Keratinocyte (primary cell): Measurements from ENCODE around the gene SSX2IP. TPM values are rescaled to one million over a fixed set of nuclear protein-coding genes. Genes with fewer than 3 reads are reported as not detected.
A peak's percentile ranks its signal among the peaks of the same experiment; 100 is the strongest.
"Not testable (repeated sequence)": the region's sequence is repeated elsewhere in the genome, so short reads cannot be mapped to it uniquely, and the experiment has no call there.

ENCODE experiments used
- DNase-seq: peaks from one replicate; pipeline ENCODE4 v3.0.0-alpha.2; 2011; ENCODE audit warnings: low read depth, missing footprints, low spot score
- FAIRE-seq: peaks from 2 replicates; lab custom pipeline; 2011; peaks lifted over from hg19 to GRCh38; lab: Jason Lieb, UNC
- H2AFZ ChIP-seq: 2 replicates; pipeline ENCODE4 v1.6.0; 2012; ENCODE audit warnings: low read length, control low read depth, inconsistent platforms; ENCODE audit not compliant: control insufficient read depth
- H3K27ac ChIP-seq: 2 replicates; pipeline ENCODE4 v1.5.1; 2011; ENCODE audit warnings: low read length; ENCODE audit not compliant: control insufficient read depth, insufficient read depth
- H3K27me3 ChIP-seq: 3 replicates; pipeline ENCODE4 v1.6.0; 2011; ENCODE audit warnings: low read length; ENCODE audit not compliant: control insufficient read depth, insufficient read depth; ENCODE audit errors: extremely low read depth
- H3K36me3 ChIP-seq, 2 experiments: 2 replicates in 1 of 2; 3 replicates in 1 of 2; pipeline ENCODE4 v1.5.1; 2011; ENCODE audit warnings: low read length in 2 of 2, mild to moderate bottlenecking in 1 of 2; ENCODE audit not compliant: control insufficient read depth in 2 of 2, insufficient read depth in 2 of 2; ENCODE audit errors: extremely low read depth in 1 of 2
- H3K4me1 ChIP-seq: 3 replicates; pipeline ENCODE4 v1.5.1; 2011; ENCODE audit warnings: low read length; ENCODE audit not compliant: control insufficient read depth, insufficient read depth; ENCODE audit errors: extremely low read depth
- H3K4me2 ChIP-seq: 3 replicates; pipeline ENCODE4 v1.6.0; 2011; ENCODE audit warnings: low read depth, low read length; ENCODE audit not compliant: control insufficient read depth, insufficient read depth; ENCODE audit errors: extremely low read depth
- H3K4me3 ChIP-seq, 3 experiments: fragments of 200-600 bp in 1 of 3; sonication (generic) in 1 of 3; 2 replicates in 2 of 3; 3 replicates in 1 of 3; pipeline ENCODE4 v1.5.1; 2011 to 2016; ENCODE audit warnings: low read length in 3 of 3, mild to moderate bottlenecking in 3 of 3, control low read depth in 2 of 3, inconsistent platforms in 1 of 3, low read depth in 1 of 3, mixed read lengths in 1 of 3, mixed run types in 1 of 3, moderate library complexity in 1 of 3; ENCODE audit not compliant: control insufficient read depth in 2 of 3, insufficient read depth in 2 of 3; ENCODE audit errors: extremely low read depth in 1 of 3
- H3K79me2 ChIP-seq: 2 replicates; pipeline ENCODE4 v1.6.0; 2012; ENCODE audit warnings: low read length; ENCODE audit not compliant: control insufficient read depth, insufficient read depth
- H3K9ac ChIP-seq: 3 replicates; pipeline ENCODE4 v1.6.0; 2011; ENCODE audit warnings: low read length; ENCODE audit not compliant: control insufficient read depth, insufficient read depth; ENCODE audit errors: extremely low read depth
- H3K9me1 ChIP-seq: 3 replicates; pipeline ENCODE4 v1.6.0; 2011; ENCODE audit warnings: low read length; ENCODE audit not compliant: control insufficient read depth, insufficient read depth; ENCODE audit errors: extremely low read depth
- H3K9me3 ChIP-seq: 2 replicates; pipeline ENCODE4 v1.5.1; 2012; ENCODE audit warnings: low read depth, low read length; ENCODE audit not compliant: control insufficient read depth
- H4K20me1 ChIP-seq: 3 replicates; pipeline ENCODE4 v1.6.0; 2011; ENCODE audit warnings: low read length; ENCODE audit not compliant: control insufficient read depth, insufficient read depth; ENCODE audit errors: extremely low read depth
- CTCF ChIP-seq, 3 experiments: IDR thresholded peaks in 1 of 3; conservative IDR thresholded peaks in 1 of 3; optimal IDR thresholded peaks in 1 of 3; 2 replicates in 2 of 3; 3 replicates in 1 of 3; pipeline versions ENCODE3 to v1.5.1; 2011; ENCODE audit warnings: low read length in 3 of 3, mild to moderate bottlenecking in 3 of 3, moderate library complexity in 2 of 3, control low read depth in 1 of 3, inconsistent platforms in 1 of 3; ENCODE audit not compliant: insufficient read depth in 2 of 3; ENCODE audit errors: extremely low read depth in 1 of 3
- EZH2 ChIP-seq: IDR thresholded peaks from one replicate; pipeline ENCODE4 v1.6.1; 2012; ENCODE audit warnings: inconsistent platforms, mild to moderate bottlenecking, low read length, moderate library complexity
- dilution Hi-C: fragments of 300-500 bp; cut with MboI; formaldehyde crosslinking; loops from one replicate; pipeline ENCODE4 v1.7.0; 2020; ENCODE audit warnings: low sequenced_read_pairs; ENCODE audit not compliant: extremely low pct_ligation_motif_present
- polyA plus RNA-seq, 5 experiments: library from polyadenylated mRNA; depleted of rRNA in 3 of 5; stranded (reverse) in 3 of 5; stranded (forward) in 1 of 5; unstranded in 1 of 5; fragments of >200 nt; gene quantifications; 1 replicate in 1 of 5; 2 replicates in 3 of 5; 3 replicates in 1 of 5; pipeline versions ENCODE4 v1.2.1 to v1.2.3, GENCODE V29; 2011 to 2012; ENCODE audit warnings: missing spikeins in 2 of 5, low read depth in 1 of 5, low replicate concordance in 1 of 5

Gene SSX2IP
- polyA plus RNA-seq, 1 donor (not counting 4 experiments of a cell fraction or from before 2014, with no cell fraction given): 13.0 TPM

- Histone ChIP-seq H3K4me1 (peaks cover 13% of the 10 kb centered on the region), H3K4me2 (no peak overlapping the region), H3K9me1 (no peaks in the 10 kb centered on the region), H3K9me3 (no peaks in the 10 kb centered on the region), H3K27me3 (no peaks in the 10 kb centered on the region), H3K4me3 (no peak overlapping the region), H2AFZ (no peak overlapping the region), H4K20me1 (no peaks in the 10 kb centered on the region), H3K79me2 (no peaks in the 10 kb centered on the region), H3K27ac (no peak overlapping the region), H3K9ac (no peak overlapping the region), H3K36me3 (no peaks in the 10 kb centered on the region)
- no peak for FAIRE-seq
- dilution Hi-C loops: no loop called here
- TF ChIP-seq EZH2: no peak
- no peak for TF ChIP-seq CTCF (optimal IDR thresholded peaks at IDR 0.05 in 1 of 3, IDR thresholded peaks at IDR 0.05 in 1 of 3, conservative IDR thresholded peaks at IDR 0.05 in 1 of 3; ENCODE audit: extremely low read depth in 1 of 3, insufficient read depth in 2 of 3, low read length in 3 of 3)
- DNase-seq: no peak
These were observed 32.5 kb upstream of the SSX2IP start for GRCh38 chr1:84722794-84723193.

DNA sequence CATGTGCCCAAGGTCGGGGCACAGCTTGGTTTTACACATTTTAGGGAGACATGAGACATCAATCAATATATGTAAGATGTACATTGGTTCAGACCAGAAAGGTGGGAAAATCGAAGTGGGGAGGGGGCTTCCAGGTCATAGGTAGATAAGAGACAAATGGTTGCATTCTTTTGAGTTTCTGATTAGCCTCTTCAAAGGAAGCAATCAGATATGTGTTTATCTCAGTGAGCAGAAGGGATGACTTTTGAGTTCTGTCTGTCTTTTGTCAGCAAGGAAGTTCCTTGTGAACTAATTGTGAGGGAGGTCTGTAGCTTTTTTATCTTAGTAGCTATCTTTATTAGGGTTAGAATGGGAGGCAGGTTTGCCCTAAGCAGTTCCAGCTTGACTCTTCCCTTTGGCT, 31.6 kb upstream of the SSX2IP start:
- H3K27me3 ChIP-seq, FAIRE-seq, H3K4me3 ChIP-seq, H2AFZ ChIP-seq, H3K9me3 ChIP-seq, DNase-seq, H3K9me1 ChIP-seq, H3K36me3 ChIP-seq, H3K27ac ChIP-seq, H3K9ac ChIP-seq, dilution Hi-C loops, H3K4me2 ChIP-seq, H4K20me1 ChIP-seq, H3K79me2 ChIP-seq: not testable (repeated sequence)
- peaks cover 13% of the 10 kb centered on the region for H3K4me1 ChIP-seq

DNA sequence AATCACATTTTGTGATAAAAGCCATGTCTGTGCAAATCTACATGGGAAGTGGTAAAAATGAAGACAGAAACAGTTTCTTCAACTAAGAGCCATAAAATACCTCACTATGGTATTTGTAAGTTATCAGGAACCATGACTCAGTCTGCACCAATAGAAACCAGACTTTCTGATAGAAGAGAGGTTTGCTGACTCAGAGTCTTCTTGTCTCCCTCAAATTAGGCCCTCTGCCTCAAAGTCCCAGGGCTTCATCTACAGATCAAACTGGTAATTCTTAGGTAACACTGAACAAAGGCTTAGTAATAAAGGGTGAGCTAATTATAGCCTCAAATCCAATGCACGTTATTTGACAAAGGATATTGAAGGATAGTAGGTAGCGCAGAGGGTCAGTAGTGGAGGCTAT, 30.9 kb upstream of the SSX2IP start:
- FAIRE-seq: peak; percentile 61
- Histone ChIP-seq H3K27me3 (no peaks in the 10 kb centered on the region), H3K9ac (no peak overlapping the region), H4K20me1 (no peaks in the 10 kb centered on the region), H3K79me2 (no peaks in the 10 kb centered on the region), H3K27ac (no peak overlapping the region), H3K4me1 (peaks cover 7% of the 10 kb centered on the region), H3K4me2 (no peak overlapping the region), H3K4me3 (no peak overlapping the region), H3K9me3 (no peaks in the 10 kb centered on the region), H2AFZ (no peak overlapping the region), H3K36me3 (no peaks in the 10 kb centered on the region), H3K9me1 (no peaks in the 10 kb centered on the region)
- TF ChIP-seq EZH2 (no peak), CTCF (optimal IDR thresholded peaks at IDR 0.05 in 1 of 3, IDR thresholded peaks at IDR 0.05 in 1 of 3, conservative IDR thresholded peaks at IDR 0.05 in 1 of 3; ENCODE audit: extremely low read depth in 1 of 3, insufficient read depth in 2 of 3, low read length in 3 of 3) (no peak)
- DNase-seq: no peak
- dilution Hi-C loops: no loop called here
